ENCODE measurements around the gene STXBP6. TPM values are rescaled to one million over a fixed set of nuclear protein-coding genes. Genes with fewer than 3 reads are reported as not detected.

STXBP6 gene
- polyA plus RNA-seq, 1 donor from 2014 or later, result 14.6 TPM

DNA sequence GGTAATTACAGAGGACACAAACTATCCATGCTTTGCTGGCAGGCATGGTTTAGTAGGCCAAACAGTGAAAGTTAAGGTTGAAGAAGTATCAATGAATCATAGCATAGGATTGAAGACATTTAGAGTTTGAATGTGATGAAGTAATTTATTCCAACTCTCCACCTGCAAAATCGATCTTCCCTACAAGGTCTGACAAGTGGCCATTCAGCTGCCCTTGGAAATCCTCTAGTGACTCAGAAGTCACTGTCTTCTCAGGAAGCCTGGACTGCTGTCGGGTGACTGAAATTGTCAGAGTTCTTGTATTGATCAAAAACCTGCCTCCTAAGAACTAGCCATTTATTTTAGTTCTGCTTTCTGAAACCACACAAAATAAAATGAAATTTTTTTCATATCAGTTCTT, 17.7 kb upstream of the STXBP6 start:
- Histone ChIP-seq H3K4me2 (ENCODE audit: low read length) (no peak overlapping the region), H3F3A (ENCODE audit: insufficient read depth, low read length, poor library complexity, severe bottlenecking) (no peaks in the 10 kb centered on the region)
- TF ChIP-seq SMC3 (conservative IDR thresholded peaks at IDR 0.05; ENCODE audit: poor library complexity) (no peak), TAF1 (IDR thresholded peaks at IDR 0.05; ENCODE audit: low read depth) (no peak), EZH2 (IDR thresholded peaks at IDR 0.05; ENCODE audit: borderline replicate concordance, insufficient read depth, low read length, poor library complexity, severe bottlenecking) (no peak), EP300 (conservative IDR thresholded peaks at IDR 0.05; ENCODE audit: poor library complexity, severe bottlenecking) (no peak), MXI1 (conservative IDR thresholded peaks at IDR 0.05; ENCODE audit: poor library complexity, severe bottlenecking) (no peak), POLR2AphosphoS5 (IDR thresholded peaks at IDR 0.05) (no peak)
- TF ChIP-seq, protein P1, sequence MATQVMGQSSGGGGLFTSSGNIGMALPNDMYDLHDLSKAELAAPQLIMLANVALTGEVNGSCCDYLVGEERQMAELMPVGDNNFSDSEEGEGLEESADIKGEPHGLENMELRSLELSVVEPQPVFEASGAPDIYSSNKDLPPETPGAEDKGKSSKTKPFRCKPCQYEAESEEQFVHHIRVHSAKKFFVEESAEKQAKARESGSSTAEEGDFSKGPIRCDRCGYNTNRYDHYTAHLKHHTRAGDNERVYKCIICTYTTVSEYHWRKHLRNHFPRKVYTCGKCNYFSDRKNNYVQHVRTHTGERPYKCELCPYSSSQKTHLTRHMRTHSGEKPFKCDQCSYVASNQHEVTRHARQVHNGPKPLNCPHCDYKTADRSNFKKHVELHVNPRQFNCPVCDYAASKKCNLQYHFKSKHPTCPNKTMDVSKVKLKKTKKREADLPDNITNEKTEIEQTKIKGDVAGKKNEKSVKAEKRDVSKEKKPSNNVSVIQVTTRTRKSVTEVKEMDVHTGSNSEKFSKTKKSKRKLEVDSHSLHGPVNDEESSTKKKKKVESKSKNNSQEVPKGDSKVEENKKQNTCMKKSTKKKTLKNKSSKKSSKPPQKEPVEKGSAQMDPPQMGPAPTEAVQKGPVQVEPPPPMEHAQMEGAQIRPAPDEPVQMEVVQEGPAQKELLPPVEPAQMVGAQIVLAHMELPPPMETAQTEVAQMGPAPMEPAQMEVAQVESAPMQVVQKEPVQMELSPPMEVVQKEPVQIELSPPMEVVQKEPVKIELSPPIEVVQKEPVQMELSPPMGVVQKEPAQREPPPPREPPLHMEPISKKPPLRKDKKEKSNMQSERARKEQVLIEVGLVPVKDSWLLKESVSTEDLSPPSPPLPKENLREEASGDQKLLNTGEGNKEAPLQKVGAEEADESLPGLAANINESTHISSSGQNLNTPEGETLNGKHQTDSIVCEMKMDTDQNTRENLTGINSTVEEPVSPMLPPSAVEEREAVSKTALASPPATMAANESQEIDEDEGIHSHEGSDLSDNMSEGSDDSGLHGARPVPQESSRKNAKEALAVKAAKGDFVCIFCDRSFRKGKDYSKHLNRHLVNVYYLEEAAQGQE (IDR thresholded peaks at IDR 0.05; ENCODE audit: borderline replicate concordance), result no peak

DNA sequence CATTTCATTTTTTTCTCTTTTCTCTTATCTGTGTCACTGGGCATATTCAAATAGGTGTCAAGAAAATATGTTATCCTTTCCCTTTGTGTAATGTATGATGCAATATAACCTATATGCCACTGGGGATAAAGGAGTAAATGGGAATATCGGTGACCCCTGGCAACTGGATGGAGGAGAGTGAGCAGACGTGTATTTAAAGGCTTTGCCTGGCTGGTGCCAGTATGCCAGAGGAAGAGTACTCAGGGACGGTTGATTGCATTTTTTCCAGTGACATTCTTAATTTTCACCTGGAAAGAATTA, 12.0 kb upstream of the STXBP6 start:
- Histone ChIP-seq H4K20me1 (ENCODE audit: insufficient read depth) (no peaks in the 10 kb centered on the region), H2AFZ (ENCODE audit: low read depth, low read length) (no peak overlapping the region), H3K79me2 (replicated peaks; ENCODE audit: insufficient read depth, low read length) (no peaks in the 10 kb centered on the region), H3K9me3 (ENCODE audit: low read length) (no peaks in the 10 kb centered on the region), H3K27me3 (ENCODE audit: insufficient read depth, low read depth, low read length) (no peaks in the 10 kb centered on the region), H3K27ac (ENCODE audit: low read length) (no peak overlapping the region), H3K4me3 (ENCODE audit: low read length) (no peak overlapping the region), H3K36me3 (ENCODE audit: insufficient read depth, low read length) (no peaks in the 10 kb centered on the region), H3K9me2 (ENCODE audit: insufficient read depth, low read length) (no peaks in the 10 kb centered on the region), H3K9ac (ENCODE audit: low read length) (no peak overlapping the region), H3K4me2 (ENCODE audit: low read length) (no peak overlapping the region), H3F3A (ENCODE audit: insufficient read depth, low read length, poor library complexity, severe bottlenecking) (no peaks in the 10 kb centered on the region)
- TF ChIP-seq TAF1 (IDR thresholded peaks at IDR 0.05; ENCODE audit: low read depth), result no peak
- TF ChIP-seq, protein P1 (IDR thresholded peaks at IDR 0.05; ENCODE audit: borderline replicate concordance), result no peak
- no peak for TF ChIP-seq POLR2AphosphoS5 (IDR thresholded peaks at IDR 0.05)
- TF ChIP-seq RAD21 (conservative IDR thresholded peaks at IDR 0.05), result no peak
- TF ChIP-seq EP300 (conservative IDR thresholded peaks at IDR 0.05; ENCODE audit: poor library complexity, severe bottlenecking), result no peak
- TF ChIP-seq EZH2 (IDR thresholded peaks at IDR 0.05; ENCODE audit: borderline replicate concordance, insufficient read depth, low read length, poor library complexity, severe bottlenecking), result no peak
- no peak for TF ChIP-seq SMC3 (conservative IDR thresholded peaks at IDR 0.05; ENCODE audit: poor library complexity)
- TF ChIP-seq, protein P2, sequence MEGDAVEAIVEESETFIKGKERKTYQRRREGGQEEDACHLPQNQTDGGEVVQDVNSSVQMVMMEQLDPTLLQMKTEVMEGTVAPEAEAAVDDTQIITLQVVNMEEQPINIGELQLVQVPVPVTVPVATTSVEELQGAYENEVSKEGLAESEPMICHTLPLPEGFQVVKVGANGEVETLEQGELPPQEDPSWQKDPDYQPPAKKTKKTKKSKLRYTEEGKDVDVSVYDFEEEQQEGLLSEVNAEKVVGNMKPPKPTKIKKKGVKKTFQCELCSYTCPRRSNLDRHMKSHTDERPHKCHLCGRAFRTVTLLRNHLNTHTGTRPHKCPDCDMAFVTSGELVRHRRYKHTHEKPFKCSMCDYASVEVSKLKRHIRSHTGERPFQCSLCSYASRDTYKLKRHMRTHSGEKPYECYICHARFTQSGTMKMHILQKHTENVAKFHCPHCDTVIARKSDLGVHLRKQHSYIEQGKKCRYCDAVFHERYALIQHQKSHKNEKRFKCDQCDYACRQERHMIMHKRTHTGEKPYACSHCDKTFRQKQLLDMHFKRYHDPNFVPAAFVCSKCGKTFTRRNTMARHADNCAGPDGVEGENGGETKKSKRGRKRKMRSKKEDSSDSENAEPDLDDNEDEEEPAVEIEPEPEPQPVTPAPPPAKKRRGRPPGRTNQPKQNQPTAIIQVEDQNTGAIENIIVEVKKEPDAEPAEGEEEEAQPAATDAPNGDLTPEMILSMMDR (IDR thresholded peaks at IDR 0.05; ENCODE audit: poor library complexity, severe bottlenecking), result no peak
- no peak for TF ChIP-seq MXI1 (conservative IDR thresholded peaks at IDR 0.05; ENCODE audit: poor library complexity, severe bottlenecking)

More for the DNA sequence above, 17.7 kb upstream of the STXBP6 start:
- Histone ChIP-seq H3K27ac (ENCODE audit: low read length) (no peak overlapping the region), H3K36me3 (ENCODE audit: insufficient read depth, low read length) (no peaks in the 10 kb centered on the region), H3K4me3 (ENCODE audit: low read length) (no peak overlapping the region), H4K20me1 (ENCODE audit: insufficient read depth) (no peaks in the 10 kb centered on the region), H3K9me3 (ENCODE audit: low read length) (no peaks in the 10 kb centered on the region), H3K9ac (ENCODE audit: low read length) (no peak overlapping the region), H3K9me2 (ENCODE audit: insufficient read depth, low read length) (no peaks in the 10 kb centered on the region), H3K27me3 (ENCODE audit: insufficient read depth, low read depth, low read length) (no peaks in the 10 kb centered on the region), H3K79me2 (replicated peaks; ENCODE audit: insufficient read depth, low read length) (no peaks in the 10 kb centered on the region), H2AFZ (ENCODE audit: low read depth, low read length) (no peak overlapping the region)

Measured in neural cell (in vitro differentiated cells).